Stimulated activated CD8-positive, alpha-beta memory T cell treated with anti-CD3 and anti-CD28 coated beads, Interleukin-15, amount 100 ng/mL, for 24 hours (primary cell): ENCODE measurements around the gene SRP72.
"Not testable (repeated sequence)": the region's sequence is repeated elsewhere in the genome, so short reads cannot be mapped to it uniquely, and the experiment has no call there.

Experiments used
- DNase-seq: peaks from one replicate; pipeline ENCODE4 v3.0.0-alpha.2; 2020; ENCODE audit warnings: low read depth

Gene SRP72

GRCh38 chr4:56465599-56466295 is 1.7 kb upstream of the SRP72 start:
- no peak for DNase-seq

- not testable (repeated sequence) for DNase-seq
Observed at GRCh38 chr4:56466296-56466761, 1.1 kb upstream of the SRP72 start.

GRCh38 chr4:56466910-56467283 is 520 bp upstream of the SRP72 start:
- DNase-seq, result no peak

- DNase-seq, result no peak
Observed at GRCh38 chr4:56468097-56468422, 643 bp downstream of the SRP72 start.

DNA sequence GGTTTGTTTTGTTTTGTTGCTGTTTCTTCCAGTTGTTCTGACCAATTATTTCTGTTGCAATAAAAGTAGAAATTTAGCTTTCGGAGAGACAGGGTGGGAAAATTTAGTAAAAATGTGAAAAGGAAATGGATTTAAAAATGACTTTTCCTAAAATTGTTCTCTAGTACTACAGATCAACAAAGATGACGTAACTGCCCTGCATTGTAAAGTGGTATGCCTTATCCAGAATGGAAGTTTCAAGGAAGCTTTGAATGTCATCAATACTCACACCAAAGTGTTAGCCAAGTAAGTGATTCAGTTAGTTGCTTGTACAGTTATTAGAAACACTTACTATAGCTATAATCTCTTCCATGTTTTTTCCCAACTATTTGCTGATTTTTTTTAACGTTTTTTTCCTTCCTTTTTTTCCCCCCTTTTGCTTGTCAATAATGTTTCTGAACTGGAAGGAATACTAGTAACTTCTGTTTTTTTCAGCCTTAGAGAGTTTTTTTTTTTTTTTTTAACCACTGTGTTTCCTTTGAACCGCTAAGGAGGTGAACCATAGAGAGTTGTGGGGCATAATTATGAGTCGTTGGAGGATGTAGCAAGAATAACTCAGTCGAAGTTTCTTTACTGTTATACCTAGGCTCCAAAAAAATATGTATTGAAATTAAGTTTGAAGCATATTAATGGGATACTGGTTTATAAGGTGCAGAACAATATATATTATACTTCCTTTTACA is 2.2 kb downstream of the SRP72 start:
- no peak for DNase-seq

- no peak for DNase-seq
Observed at GRCh38 chr4:56475917-56476316, 8.5 kb downstream of the SRP72 start.

DNA sequence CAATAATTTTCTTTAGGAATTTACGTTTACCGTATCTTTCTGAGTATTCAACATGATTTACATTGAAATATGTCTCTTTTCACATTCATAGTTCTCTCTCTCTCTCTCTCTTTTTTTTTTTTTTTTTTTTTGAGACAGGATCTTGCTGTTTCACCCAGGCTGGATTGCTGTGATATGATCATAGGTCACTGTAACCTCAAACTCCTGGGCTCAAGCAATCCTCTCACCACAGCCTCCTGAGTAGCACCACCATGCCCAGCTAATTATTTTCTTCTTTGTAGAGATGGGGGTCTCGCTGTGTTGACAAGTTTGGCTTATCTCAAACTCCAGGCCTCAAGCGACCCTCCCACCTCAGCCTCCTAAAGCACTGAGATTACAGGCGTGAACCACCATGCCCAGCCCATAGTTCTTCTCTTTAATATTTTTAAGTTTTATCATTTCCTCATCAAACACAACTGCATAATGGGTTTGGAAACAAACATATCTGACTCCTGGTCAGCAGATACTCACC is 9.8 kb downstream of the SRP72 start:
- DNase-seq, result no peak

GRCh38 chr4:56480691-56481090 is 13.3 kb downstream of the SRP72 start:
- no peak for DNase-seq

DNA sequence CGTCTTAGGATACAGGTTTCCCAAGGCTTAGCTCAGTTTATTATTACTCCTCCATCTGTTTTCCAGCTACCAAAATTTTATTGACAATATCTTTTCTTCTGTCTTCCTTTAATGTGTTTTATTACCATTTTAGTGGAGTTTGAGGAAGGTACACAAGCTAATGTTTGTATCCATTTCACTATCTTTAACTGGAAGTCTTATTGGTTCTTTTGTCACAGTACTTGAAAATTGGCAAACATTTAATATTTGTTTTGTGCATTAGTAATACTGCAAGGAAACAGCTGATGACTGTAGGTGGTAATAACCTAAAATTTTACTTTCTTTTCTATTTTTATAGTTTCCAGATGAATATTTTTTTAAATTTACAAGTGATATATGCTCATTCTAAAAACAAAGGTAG is 28.8 kb downstream of the SRP72 start:
- DNase-seq, result no peak

DNA sequence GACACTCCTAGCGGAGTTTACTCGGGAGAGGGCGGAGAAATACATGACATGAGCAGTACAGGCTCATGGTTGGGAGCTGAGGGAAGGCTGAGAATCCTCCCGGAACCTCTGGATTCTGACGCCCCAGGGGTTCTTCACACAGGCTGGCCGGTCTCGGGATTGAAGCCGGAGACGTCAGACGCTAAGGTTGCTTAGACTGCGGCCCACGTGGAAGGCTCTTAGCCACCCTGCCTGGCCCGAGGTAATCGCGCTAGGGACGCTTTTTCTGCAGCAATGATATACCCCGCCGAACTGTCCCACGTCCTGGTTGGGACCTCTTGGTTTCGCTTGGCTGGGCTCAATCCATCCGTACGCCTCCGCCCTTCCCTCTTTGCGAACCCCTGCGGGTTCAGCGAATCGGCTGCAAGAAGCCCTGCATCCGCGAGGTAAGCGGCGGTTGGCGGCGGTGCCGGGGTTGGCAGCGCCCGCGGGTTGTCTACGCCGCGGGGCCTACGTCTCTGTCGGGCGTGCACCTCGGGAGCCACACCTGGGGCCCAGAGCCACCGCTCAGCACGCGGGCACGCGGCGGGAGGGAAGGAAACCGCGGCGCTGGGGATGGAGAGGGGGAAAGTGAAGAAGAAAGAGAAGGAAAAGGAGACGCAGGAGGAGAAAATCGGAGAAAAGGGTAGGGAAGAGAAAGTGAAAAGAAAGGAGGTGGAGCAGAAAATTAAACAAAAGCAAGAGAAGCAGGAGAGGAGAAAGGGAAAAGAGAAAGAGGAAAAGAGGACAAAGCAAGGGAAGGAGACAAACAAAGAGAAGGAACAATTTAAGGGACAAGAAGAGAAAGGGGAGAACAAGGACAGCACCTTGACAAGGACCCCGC is 38.1 kb downstream of the SRP72 start, which contains the start of gene ARL9:
TSS of gene ARL9 (plus strand) at position 523 of the 862 bp plus-strand sequence. CDS start at position 595, 72 bp downstream.
- DNase-seq, result peak; percentile 31

DNA sequence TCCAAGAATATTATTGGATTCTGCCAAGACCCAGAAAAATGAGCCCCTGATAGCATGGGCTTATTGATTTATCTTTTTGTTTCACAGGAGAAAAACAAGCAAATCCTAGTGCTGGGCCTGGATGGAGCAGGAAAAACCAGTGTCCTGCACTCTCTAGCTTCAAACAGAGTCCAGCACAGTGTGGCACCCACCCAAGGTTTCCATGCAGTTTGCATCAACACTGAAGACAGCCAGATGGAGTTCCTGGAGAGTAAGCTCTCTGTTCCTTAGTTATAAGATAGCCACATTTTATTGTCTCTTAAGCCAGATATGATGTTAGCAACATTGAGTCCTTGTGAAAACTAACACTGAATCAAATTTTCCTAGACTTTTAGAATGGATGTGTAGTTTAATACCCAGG is 43.7 kb downstream of the SRP72 start:
- no peak for DNase-seq

GRCh38 chr4:56512166-56512565 is 44.7 kb downstream of the SRP72 start:
- no peak for DNase-seq

DNA sequence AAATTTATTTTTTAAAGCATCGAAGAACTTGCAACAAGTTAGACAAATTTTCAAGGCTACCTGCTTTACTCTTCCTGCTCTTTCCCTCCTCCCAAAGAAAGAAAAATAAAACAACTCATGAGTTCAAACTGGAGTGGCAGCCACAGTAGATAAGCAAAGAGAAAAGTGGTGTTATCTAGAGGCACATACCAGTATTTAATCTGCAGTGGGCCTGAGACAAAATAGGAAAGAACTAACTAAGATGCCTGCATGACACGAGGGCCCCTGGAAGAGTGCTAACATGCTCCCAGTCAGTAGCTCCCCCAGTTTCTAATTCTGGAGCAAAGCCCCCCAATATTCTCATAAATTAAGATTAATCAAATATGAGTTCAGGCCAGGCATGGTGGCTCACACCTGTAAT is 46.1 kb downstream of the SRP72 start:
- no peak for DNase-seq

DNA sequence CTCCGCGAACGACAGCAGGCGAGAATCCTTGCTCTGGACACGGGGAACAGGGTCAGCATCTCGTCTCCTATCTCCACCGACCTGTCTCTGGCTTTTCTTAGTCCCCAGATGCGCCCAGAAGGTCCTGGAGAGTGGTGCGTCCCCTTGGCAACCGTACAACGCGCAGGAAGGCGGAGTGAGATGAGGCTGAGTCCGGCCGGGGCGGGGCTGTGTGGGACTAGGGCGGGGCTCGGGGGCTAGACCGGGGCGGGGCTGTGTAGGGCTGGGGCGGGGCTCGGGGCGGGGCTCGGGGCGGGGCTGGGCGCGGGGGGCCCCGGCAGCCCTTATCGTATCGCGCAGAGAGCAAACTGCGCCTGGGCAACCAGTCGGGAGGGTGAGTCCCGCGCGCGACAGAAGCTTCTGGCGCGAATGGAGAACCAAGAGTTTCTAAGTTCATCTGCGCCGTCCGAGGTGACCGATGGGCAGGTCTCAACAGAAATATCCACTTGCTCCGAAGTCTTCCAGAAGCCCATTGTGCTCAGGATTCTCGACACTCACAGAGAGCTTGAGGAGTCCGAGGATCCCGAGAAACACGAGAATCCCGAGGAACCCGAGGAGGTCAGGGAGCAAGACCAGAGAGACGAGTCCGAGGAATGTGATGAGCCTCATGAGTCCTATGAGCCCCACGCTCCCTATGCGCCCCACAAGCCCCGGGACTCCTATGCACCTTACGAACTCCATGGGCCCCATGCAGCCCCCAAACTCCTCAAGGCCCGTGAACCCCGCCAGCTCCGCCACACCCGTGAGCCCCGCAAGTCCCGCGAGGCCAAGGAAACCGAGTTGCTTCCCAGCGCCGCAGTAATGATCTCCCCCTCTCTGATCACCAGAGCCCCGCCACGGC is 63.1 kb downstream of the SRP72 start:
- peak; percentile 66 for DNase-seq

DNA sequence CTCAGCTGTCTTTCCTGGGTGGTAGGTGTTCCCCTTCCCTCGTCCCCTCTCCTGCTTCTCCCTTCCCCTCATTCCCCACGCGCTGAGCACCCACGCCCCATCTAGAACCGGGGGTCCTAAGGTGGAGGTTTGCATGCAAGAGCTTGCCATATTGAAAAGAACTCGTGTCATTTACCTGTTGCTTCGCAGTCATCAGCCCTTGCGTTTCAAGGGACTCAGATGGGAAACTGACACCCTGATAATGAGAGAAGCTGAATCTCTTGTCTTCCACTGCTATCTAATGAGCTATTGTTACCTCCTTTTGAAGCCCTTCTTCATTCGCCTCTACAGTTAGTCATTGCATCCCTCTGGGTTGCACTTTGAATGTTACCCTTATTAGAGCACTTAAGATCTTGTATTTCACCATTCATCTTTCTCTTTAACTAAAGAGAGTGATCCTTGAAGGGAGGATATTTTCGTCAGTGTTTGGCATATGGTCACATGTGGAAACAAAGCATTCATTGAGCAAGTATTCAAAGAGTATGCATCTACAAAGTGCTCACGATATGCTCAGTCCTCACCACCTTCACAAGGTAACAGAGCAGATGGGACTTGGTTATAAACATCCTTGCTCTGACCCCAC is 63.8 kb downstream of the SRP72 start:
- no peak for DNase-seq

DNA sequence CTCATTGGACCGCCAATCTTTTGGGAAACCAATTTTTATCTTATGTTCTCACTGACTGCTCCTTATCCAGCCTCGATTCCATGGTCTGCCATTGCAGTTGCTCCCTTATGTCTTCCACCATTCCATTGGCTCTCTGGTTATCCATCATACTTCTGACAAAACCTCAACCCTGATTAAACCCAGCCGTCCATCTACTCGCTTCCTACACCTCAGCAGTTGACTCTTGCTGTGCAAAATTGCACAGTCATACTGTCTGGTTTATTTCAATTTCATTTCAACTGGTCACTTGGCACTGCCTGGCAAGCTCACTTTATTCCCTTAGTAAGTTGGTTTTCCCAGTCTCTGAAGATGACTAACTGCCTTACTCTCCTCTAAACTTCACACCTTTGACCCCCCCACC is 64.4 kb downstream of the SRP72 start:
- DNase-seq, result no peak

- DNase-seq, result no peak
Observed at GRCh38 chr4:56532239-56532638, 64.8 kb downstream of the SRP72 start.

DNA sequence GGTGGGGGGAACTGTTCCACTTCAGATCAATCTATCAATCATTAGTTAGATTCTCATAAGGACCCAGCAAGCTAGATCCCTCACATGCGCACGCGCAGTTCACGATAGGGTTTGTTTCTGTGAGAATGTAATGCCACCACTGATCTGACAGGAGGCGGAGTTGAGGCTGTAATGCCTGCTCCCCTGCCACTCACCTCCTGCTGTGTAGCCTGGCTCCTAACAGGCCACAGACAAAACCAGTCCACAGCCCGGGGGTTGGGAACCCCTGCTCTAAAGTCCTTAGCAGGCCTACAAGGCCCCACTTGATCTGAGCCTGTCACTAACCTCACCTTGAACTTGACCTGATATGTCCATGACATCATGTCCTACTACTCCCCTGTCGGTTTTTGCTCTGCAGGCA is 68.5 kb downstream of the SRP72 start:
- no peak for DNase-seq

- no peak for DNase-seq
Observed at GRCh38 chr4:56537147-56537546, 69.7 kb downstream of the SRP72 start.

DNA sequence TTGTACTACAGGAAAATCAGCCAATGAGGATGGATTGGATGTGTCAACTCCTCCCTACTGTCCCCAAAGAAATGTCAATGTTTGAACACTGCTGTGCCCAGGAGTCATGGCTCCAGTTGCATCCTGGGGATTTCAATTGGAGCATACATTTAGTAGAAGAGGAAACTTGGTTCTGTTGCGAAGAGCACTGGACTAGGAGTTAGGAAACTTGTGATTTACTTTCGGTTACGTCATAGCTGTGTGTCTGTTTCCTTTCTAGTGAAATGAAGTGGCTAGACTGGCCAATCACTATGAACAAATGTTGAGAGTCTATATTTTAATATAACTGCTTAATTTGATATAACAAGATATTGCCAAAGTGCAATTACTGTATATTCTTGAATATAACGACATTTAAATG is 73.4 kb downstream of the SRP72 start:
- no peak for DNase-seq

- DNase-seq, result peak; percentile 91
Observed at GRCh38 chr4:56544573-56545131, 77.2 kb downstream of the SRP72 start.
